T1000 (cell line): ENCODE results near the gene MMS19.

Source experiments
- DNase-seq: peaks from one replicate; lab custom pipeline; 2025; ENCODE audit warnings: mixed read lengths; lab: John Stamatoyannopoulos, UW

Gene MMS19

DNA sequence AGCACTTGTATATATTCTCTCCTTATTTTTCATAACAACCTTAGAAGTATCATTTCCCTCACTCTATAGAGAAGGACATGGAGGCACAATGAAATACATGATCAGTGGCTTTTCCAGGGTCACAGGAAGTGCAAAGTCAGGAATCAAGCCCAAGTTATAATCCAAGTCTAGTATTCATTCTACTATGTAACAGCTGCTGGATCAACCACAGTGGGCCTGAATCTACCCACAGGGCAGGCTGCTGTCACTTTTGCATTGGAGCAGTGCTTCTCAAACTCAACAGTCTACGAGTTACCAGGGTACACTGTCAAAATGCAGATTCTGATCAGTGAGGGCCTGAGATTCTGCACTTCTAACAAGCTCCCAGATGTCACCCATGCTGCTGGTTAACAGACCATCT lies 34.0 kb downstream of the MMS19 start:
- DNase-seq, result no peak

DNA sequence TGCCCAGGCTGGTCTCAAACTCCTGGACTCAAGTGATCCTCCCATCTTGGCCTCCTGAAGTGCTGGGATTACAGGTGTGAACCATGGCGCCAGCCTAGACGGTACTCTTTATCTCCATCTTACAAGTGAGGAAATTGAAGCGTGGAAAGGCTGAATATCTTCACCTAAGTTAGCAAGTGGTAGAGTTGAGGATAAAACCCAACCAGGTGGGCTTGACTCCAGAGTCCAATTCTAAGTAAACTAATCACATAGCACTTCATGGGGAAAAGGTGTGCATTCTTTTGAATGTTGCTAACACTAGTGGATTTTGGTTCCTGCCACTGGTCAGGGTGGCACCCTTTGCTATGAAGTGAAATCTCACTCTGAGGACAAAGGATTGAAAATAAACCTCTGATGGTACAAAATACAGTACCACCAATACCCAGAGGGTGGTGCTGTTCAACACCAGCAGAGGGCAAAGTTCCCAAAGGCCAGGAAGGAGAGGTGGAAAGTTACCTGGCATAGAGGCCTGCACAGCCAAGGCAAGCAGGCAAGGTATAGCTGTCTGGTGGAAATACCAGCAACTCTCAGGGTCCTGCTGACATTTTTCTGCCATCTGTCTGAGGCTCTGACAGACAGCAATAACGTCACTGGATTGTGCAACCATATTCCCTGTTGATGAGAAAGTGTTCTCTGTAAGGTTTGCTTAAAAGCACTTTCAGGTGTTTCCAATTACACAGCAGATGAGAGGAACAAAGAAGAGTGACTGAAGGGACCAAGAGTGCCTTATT lies 34.7 kb downstream of the MMS19 start:
- DNase-seq, result peak; percentile 25

DNA sequence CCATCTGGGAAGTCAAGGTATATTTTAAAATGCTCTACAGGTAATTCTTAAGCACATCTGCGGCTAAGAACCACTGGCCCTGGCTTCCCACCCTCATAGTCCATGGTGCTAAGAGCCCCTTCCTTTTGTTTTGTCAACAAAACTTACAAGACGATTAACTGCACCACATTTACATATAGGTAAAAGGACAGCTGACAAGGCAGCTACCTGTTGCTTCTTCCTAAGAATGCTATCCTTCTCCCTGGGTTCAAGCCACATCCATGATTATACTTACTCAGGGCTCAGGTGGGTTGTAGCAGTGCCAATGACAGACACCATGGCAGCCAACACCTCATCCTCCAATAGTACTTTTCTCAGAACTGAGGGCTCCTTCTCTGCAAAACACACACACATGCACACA lies 35.9 kb downstream of the MMS19 start:
- no peak for DNase-seq

DNA sequence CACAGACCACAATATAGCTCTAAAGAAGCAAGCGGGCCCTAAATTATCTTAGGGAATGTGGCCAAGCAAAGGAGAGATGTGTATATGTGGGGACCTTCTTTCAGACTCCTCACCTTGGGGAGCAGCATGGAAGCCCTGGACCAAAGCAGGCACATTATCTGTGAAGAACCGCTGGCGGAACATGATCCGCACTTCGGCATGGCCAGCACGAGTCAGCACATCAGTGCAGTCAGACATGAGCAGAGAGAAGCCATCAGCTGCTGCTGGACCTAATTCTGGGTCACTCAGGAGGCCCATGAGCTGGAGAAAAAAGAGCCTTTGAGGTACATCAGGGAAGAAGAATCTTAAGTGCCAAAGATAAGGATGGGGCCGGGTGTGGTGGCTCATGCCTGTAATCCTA lies 38.3 kb downstream of the MMS19 start:
- no peak for DNase-seq

DNA sequence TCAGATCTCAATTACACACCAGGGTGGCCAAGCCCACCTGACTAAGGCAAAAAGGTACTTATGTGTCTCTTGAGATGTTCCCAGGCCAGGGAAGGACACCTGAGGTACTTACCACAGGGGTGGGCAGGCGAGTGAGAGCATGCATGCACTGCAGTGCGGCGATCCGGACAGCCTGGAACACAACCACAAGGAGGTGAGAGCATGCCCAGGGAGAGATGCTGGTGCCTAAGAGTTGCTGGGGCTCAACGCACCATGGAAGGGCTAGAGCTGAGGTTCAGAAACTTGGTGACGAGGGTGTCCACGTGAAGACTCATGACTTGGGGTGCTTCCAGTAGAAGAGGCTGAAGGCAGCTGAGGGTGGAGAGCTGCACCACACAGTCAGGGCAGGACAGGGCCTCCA lies 39.1 kb downstream of the MMS19 start:
- DNase-seq, result no peak

DNA sequence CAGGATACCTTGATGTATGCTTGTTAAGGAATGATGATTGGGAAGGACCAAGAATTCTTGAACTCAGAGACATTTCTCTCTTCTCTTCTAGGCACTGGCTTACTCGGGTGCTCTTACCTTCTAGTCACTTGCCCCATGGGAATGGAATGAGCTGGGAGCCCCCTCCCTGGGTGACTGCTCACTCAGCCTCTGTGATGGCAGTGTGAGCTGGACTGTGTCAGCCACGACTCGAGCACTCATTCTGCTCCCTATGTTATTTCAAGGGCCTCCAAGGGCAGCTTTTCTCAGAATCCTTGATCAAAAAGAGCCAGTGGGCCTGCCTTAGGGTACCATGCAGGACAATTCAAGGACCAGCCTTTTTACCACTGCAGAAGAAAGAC lies 41.5 kb downstream of the MMS19 start:
- no peak for DNase-seq

DNA sequence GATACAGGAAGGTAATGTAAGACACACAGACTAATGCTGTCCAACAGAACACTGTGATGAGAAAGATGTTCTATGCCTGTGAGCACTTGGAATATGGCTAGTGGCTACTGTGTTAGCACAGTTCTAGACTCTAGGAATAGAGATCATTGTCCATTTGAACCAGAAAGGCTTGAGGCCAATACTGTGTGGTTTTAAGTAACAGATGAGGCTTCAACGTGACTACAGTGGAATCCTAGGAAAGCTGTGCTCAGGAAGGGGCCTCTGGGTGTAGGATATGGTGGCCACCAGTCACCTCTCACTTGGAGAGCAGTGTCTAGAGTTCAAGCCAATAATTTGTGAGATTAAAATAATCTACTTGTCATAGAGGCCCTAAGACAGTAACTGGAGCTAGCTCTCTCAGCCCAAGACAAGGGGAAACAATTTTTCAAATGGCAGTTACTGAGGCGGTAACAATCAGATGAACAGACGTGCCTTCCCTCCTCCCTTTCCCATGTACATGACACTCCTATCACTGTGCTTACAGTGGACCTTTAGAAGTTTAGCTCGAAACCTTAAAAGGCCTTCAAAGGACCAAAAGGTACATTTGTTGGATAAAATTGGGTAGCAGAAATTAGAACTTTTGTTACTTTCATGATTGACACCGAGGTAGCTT lies 42.1 kb downstream of the MMS19 start:
- DNase-seq, result no peak

DNA sequence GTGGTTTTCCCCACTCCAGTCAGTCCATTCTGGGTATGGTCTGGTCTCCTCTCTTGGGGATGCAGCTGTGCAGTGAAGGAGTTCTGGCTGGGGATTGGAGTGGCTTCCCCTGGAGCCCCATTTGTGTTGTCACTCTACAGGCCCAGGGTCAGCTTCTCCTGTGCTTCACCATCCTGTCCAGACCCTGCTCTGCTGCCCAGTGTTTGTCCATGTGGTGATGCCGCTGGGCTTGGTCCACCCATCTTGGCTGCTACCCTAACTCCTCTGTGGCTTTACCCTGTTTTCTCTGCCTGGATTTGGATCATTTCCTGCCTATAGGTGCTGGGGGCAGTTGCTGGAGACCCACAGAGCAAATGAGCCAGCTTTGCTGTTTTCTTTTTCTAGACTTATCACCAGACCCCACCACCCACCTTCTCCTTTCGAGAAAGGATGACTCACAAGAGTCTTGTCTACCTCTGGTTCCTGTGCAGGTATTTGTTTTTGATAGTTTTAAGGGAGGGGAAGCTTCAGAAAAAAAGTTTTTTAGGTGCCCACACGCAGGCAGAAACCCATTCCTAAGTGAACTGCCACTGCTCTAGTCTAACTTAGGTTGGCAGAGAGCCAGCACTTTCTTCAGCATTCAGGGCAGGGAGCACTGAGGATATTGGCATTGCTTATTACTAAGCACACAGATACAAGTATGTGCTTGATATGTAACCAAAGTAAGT lies 43.7 kb downstream of the MMS19 start:
- no peak for DNase-seq

DNA sequence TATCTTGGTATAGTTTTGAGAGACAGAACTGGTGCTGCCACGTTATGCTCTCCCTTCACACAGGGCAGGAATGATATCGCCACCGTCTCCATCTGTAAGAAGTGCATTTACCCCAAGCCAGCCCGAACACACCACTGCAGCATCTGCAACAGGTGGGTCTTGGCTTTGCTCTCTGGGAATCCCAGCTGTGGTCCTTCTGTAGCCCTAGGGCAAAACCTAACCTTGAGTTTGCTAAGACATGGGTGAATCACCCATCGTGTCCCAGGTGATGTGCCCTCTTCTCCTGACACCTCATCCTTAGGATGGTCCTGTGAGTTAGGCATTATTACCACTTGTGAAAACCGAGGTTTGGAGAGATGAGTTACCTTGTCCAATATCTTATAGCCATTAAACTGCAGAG lies 45.9 kb downstream of the MMS19 start:
- no peak for DNase-seq

DNA sequence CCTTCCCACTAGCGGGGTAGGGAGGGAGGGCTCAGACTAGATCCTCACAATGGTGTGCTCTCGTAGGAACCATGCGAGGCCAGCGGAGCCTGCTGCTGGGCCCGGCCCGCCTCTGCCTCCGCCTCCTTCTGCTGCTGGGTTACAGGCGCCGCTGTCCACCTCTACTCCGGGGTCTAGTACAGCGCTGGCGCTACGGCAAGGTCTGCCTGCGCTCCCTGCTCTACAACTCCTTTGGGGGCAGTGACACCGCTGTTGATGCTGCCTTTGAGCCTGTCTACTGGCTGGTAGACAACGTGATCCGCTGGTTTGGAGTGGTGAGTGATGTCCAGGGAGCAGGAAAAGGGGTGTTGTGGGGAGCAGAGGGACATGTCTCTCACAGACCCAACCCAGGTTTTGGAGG lies 46.6 kb downstream of the MMS19 start:
- no peak for DNase-seq

DNA sequence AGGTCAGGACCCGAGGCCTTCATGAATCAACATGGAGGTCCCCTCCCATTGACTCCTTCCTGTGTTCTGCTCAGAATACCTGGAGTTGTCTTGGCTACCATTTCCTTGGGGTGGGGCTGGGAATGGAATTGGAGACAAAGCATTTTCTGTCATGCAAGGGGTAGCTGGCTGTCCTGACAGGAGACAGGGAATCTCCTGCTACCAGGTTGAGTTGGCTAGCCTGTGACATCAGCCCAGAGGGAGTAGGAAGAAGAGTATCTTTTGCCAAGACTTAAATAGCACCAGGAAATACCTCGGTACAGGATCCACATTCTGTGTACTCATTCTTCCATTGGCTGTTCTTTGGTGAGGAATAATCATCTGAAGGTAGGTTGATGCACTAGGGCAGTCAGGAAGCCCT lies 47.4 kb downstream of the MMS19 start:
- no peak for DNase-seq

DNA sequence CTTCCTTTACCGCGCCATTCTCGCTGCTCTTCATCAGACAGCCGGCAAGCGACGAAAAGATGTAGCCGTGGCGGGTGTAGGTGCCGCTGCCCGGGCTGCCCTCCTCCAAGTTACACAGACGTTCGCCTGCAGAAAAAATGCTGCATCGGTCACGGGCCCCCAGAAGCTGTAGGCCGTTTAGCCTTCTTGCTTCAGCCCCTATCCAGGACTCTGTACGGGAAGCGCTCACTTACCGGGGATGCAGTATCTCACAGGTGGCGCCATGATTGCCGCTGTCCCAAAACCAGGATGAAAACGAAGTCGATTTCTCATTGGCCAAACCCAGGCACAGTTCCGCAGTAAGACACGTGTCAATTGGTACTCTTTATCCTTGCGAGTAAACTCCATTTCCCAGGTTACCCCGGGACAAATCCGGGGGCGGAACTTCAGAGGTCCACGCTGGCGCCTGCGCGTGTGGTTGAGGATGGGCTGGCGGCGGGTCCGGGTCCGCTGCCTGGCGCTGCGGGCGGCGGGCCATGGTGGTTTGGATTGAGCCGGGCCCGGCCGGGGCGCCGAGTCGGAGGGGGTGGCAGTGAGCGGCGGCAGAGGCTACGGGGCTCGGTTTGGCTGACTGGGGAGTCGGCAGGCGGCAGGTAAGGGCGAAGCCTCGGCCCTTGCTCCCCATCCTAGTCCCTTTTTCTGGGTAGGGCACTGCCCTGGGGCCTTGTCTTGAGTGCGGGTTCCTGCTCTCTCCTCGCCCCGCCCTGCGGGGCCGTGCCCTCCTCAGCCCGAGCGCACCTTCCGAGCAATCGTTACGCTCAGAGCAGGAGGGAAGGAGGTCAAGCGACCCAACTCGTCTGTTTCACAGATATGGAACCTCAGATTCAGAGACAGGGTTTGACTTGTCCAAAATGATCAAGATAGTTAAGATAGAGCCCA lies 52.2 kb downstream of the MMS19 start, which contains the start of the genes EXOSC1 and ZDHHC16:
Gene EXOSC1 (minus strand): TSS at position 285 of the 918 bp plus-strand sequence. CDS start 21 bp downstream, at position 264.
Gene ZDHHC16 (plus strand): TSS at position 454 of the 918 bp plus-strand sequence. CDS start 5,501 bp downstream, outside the sequence.
- DNase-seq, result peak; percentile 93

DNA sequence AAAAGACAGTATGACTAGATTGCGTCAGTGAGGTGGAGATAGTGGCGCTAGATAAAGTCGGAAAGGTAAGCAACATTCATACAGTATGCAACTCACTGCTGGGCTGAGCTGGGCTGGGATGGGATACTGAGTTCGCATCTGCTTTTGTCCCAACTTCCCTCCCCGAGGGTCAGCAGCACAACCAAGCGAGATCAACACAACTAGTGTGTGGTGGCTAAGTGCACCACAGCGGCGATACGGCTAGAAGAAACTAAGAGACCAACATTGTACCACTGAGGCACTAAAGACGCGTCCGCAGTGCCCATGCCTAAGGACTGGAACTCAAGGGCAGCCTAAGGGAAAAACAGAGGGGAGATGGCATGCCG lies 52.9 kb downstream of the MMS19 start:
- DNase-seq, result no peak

DNA sequence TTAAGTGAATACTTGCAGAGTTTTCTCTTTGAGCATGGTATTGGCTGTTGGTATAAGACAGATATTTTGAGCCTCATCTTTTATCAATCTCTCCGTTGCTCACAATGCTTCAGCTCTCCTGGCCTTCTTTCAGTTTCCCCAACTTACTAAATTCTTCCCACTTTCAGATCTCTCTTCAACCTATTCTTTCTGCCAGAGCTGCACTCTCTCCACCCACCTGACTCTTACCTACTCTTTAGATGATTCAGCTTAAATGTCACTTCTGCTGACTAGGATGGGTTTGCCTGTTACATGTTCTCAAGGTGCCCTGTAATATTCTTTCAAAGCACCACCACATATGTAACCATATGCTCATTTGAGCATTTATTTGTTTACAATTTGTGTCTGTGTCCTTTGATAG lies 54.0 kb downstream of the MMS19 start:
- DNase-seq, result no peak

DNA sequence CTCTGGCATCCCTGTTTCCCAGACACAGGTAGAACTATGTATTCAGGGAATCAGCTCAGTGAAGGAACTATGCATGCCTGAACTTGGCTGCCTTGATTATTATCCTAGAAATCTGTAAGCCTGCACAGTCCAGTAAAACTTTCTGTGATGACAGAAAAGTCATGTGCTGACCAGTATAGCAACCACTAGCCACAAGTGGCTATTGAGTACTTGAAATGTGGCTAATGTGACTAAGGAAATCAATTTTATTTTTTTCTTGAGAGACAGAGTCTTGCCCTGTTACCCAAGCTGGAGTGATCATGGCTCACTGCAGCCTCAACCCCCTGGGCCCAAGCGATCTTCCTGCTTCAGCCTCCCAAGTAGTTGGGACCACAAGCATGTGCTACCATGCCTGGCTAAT lies 55.9 kb downstream of the MMS19 start:
- DNase-seq, result no peak

DNA sequence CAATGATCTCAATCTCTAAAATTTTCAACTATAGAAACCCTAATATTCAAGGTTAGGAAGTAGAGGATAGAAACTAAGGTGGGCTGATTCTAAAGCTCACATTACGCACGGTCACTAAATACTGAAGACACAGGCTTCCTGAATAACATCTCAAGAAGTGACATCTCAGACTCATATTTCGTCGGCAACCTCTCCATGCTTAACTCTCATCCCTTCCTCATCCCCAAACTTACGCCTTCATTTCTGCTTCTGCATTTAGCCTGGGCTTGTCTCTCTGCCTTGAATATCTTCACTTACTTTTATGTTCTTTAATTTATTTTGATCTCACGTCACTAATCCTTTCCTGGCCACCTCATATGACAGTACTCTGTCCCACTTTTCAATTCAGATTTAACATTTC lies 63.0 kb downstream of the MMS19 start:
- no peak for DNase-seq

DNA sequence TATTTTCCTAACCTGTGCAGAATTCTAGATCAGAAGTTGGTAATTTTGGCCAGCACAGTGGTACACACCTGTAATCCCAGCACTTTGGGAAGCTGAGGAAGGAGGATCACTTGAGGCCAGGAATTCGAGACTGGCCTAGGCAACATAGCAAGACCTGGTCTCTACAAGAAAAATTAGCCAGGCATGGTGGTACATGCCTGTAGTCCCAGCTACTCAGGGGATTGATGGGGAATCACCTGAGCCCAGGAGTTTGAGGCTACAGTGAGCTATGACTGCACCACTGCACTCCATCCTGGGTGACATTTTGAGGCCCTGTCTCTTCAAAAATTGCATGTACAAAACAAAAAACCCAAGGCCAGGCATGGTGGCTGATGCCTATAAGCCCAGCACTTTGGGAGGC lies 63.7 kb downstream of the MMS19 start:
- no peak for DNase-seq

DNA sequence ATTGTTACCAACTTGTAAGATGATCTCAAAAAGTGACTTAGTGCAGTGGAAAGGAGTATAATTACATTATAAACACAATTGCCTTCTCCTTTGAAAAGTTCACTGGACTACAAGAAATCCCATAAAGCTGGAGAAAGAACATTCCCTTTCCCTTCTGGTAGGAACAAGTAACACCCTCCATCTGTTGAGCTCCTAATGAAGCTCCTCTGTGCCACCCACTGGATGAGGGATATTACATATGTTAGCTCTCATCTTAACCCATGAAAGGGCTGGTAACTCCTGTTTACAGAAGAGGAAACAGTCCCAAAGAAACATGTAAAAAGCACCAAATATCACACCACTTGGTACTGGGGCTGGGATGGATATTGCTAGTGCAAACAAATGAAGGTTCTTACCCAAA lies 64.2 kb downstream of the MMS19 start:
- no peak for DNase-seq

DNA sequence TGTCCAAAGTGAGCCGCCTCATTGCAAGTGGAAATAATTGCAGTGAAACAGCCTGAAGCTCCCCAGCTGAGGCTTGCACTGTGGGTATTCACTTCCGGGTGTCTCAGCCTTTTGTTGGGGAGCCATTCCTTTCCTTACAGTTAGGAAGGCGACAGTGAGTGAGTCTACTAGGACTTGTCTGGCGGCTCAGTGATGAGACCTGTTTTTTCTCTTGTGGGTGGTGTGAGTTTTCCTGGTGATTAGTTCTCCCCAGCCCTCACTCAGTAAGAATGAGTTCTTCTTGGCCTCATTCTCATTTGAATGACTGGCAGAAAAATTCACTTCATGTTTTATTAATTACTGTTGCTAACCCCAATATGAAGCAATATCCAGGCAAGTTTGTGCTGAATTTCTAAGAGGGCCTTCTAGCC lies 69.6 kb downstream of the MMS19 start:
- DNase-seq, result no peak

DNA sequence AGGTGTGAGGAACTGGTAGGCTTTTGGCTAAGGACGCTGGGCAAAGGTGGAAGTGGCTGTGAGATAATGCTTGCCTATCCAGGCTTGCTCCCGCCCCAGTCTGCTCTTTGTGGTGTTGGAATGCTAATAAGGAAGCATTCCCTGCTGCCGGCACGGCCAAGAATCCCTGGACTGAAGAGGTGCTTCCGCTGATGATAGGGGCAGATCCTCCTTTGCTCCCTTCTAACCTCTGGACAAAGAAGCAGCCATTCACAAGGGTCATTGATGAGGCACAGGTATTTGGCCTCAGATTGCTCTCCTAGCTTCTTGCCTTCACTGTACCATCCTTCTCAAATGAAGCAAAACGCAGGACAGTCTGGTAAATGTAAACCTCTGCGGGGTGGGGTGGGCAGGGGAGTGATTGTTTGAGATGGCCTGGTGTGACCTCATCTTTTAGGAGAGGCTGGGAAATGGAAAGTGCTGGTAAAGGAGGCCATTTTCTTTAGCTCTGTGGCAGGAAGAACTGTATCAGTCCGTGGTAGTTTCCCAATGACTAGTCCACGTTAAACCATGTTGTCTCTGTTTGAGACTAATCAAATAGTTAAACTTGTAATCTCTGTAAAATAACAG lies 70.5 kb downstream of the MMS19 start:
- no peak for DNase-seq

DNA sequence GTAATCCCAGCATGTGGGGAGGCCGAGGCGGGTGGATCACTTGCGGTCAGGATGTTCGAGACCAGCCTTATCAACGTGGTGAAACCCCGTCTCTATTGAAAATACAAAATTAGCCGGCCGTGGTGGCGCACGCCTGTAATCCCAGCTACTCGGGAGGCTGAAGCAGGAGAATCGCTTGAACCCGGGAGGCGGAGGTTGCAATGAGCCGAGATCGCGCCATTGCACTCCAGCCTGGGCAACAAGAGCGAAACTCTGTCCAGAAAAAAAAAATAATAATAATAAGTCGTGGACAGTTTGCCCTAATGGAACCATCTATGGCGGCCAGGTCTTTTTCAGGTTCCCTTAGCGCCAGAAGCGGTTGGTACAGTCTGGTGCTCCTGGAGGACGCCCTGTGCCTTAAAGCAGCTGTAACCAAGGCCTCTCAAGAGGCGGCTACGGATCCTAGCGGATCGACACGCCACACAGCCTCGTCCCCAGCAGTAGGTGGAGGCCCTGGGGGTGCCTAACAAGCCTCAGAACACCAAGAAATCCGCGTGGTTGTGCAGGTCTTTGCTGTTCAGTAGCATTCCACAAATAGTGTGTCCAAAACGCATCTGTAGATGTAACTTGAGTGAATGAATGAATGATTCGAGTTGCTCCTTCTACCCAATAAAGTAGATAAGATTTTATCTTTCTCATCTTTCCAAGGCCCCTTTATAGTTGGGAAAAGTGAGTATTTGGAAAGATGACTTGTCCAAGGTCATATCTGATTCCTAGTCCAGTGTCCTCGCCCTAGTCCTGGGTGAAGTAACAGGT lies 71.2 kb downstream of the MMS19 start:
- DNase-seq, result no peak
